Caco-2 (cell line): ENCODE measurements around the gene FHOD1. TPM values are rescaled to one million over a fixed set of nuclear protein-coding genes. Genes with fewer than 3 reads are reported as not detected.
A peak's percentile ranks its signal among the peaks of the same experiment; 100 is the strongest.

Experiments
- BruUV-seq: library from RNA; stranded (reverse); fragments of 400-500 nt; replicated peaks from 2 replicates; lab custom pipeline; 2021; lab: Mats Ljungman, UMichigan
- CTCF ChIA-PET: fragments of 300-600 bp; sonication (Branson Sonifier 250); formaldehyde crosslinking; loops from one replicate; lab custom pipeline; 2022; ENCODE audit warnings: antibody characterized with exemption; lab: Charles Lee
- POLR2A ChIA-PET: fragments of 300-600 bp; sonication (Branson Sonifier 250); formaldehyde crosslinking; loops from one replicate; lab custom pipeline; 2022; ENCODE audit warnings: antibody characterized with exemption; lab: Charles Lee
- DNase-seq, 2 experiments: peaks; one replicate each; pipeline versions ENCODE4 v3.0.0 to v3.0.0-alpha.2; 2020 to 2022
- H3K27me3 ChIP-seq: replicated peaks from 2 replicates; pipeline ENCODE4 v1.6.0; 2011; ENCODE audit warnings: low read length; ENCODE audit not compliant: control insufficient read depth, insufficient read depth
- H3K36me3 ChIP-seq: 2 replicates; pipeline ENCODE4 v1.5.1; 2011; ENCODE audit warnings: low read length; ENCODE audit not compliant: control insufficient read depth, insufficient read depth
- H3K4me1 ChIP-seq: fragments of 250-450 bp; sonication (Bioruptor Pico); 2 replicates; pipeline ENCODE4 v1.5.1; 2020; ENCODE audit warnings: mild to moderate bottlenecking
- H3K4me3 ChIP-seq: 2 replicates; pipeline ENCODE4 v1.5.1; 2011; ENCODE audit warnings: low read depth, mild to moderate bottlenecking, control low read depth, low read length
- H3K9me3 ChIP-seq: fragments of 250-450 bp; sonication (Bioruptor Pico); 2 replicates; pipeline ENCODE4 v1.5.1; 2020; ENCODE audit warnings: mild to moderate bottlenecking, moderate library complexity
- H3K27ac Mint-ChIP-seq: one replicate; pipeline ENCODE4 v1.8.0; 2022; ENCODE audit warnings: mixed read lengths; ENCODE audit not compliant: unreplicated experiment
- H3K27me3 Mint-ChIP-seq: one replicate; pipeline ENCODE4 v1.8.0; 2022; ENCODE audit warnings: mixed read lengths; ENCODE audit not compliant: insufficient read depth, unreplicated experiment
- H3K36me3 Mint-ChIP-seq: one replicate; pipeline ENCODE4 v1.8.0; 2022; ENCODE audit warnings: mild to moderate bottlenecking, mixed read lengths; ENCODE audit not compliant: insufficient read depth, unreplicated experiment
- H3K4me1 Mint-ChIP-seq: one replicate; pipeline ENCODE4 v1.8.0; 2022; ENCODE audit warnings: low read depth, mixed read lengths; ENCODE audit not compliant: unreplicated experiment
- H3K4me3 Mint-ChIP-seq: one replicate; pipeline ENCODE4 v1.8.0; 2022; ENCODE audit warnings: mild to moderate bottlenecking, moderate library complexity, mixed read lengths; ENCODE audit not compliant: unreplicated experiment
- H3K9me3 Mint-ChIP-seq: one replicate; pipeline ENCODE4 v1.8.0; 2022; ENCODE audit warnings: mixed read lengths; ENCODE audit not compliant: unreplicated experiment
- CTCF ChIP-seq, 2 experiments: fragments of 200-600 bp in 1 of 2; IDR thresholded peaks; 1 replicate in 1 of 2; 2 replicates in 1 of 2; pipeline versions ENCODE4 v1.5.1 to v1.8.0; 2011 to 2022; ENCODE audit warnings: antibody characterized with exemption in 1 of 2, control low read depth in 1 of 2, inconsistent platforms in 1 of 2, low read depth in 1 of 2, low read length in 1 of 2, mild to moderate bottlenecking in 1 of 2, moderate library complexity in 1 of 2; ENCODE audit not compliant: insufficient read depth in 1 of 2, severe bottlenecking in 1 of 2, unreplicated experiment in 1 of 2
- intact Hi-C: fragments of 100-400 bp; cut with micrococcal nuclease; formaldehyde crosslinking; loops from one replicate; pipeline ENCODE4 v1.10.0; 2022; ENCODE audit not compliant: unreplicated experiment
- total RNA-seq: library from RNA; stranded (reverse); gene quantifications from 2 replicates; pipeline ENCODE4 v1.2.3, GENCODE V29; 2022

FHOD1 gene
- total RNA-seq, 1 experiment from 2014 or later = 69.0 TPM

GRCh38 chr16:67228034-67228785 is 19.1 kb downstream of the FHOD1 start:
- peak overlapping the region; percentile 96 for H3K4me3 ChIP-seq
- ChIA-PET CTCF (interaction anchor here (0.6 to 2.2 kb wide), 6 partner anchors 19 to 293 kb away, joined by 3 to 31 read pairs (median 5); partner anchors contain the start of genes ELMO3 and FHOD1), POLR2A (interaction anchor here (0.5 to 1.5 kb wide), 3 partner anchors 18 to 432 kb away, joined by 4 to 10 read pairs (median 7); partner anchors contain the start of gene ACD)
- intact Hi-C loops = no loop called here
- H3K36me3 ChIP-seq = peaks cover 11% of the 10 kb centered on the region
- Mint-ChIP-seq H3K27me3 (no peaks in the 10 kb centered on the region), H3K4me1 (peaks cover 20% of the 10 kb centered on the region), H3K36me3 (peaks cover 62% of the 10 kb centered on the region), H3K27ac (peak overlapping the region; percentile 98), H3K9me3 (no peaks in the 10 kb centered on the region), H3K4me3 (peak overlapping the region; percentile 98)
- BruUV-seq = TSS peak; percentile 30
- no peaks in the 10 kb centered on the region for H3K9me3 ChIP-seq
- H3K4me1 ChIP-seq = peaks cover 7% of the 10 kb centered on the region; the same call in 1 of the 2 replicates
- TF ChIP-seq CTCF (IDR thresholded peaks at IDR 0.05; ENCODE audit: insufficient read depth in 1 of 2, low read depth in 1 of 2, low read length in 1 of 2, severe bottlenecking in 1 of 2, unreplicated experiment in 1 of 2) = no peak
- no peak for DNase-seq
- H3K27me3 ChIP-seq = no peaks in the 10 kb centered on the region

GRCh38 chr16:67227567-67227921 is 19.7 kb downstream of the FHOD1 start:
- no TSS peak for BruUV-seq
- Histone ChIP-seq H3K27me3 (no peaks in the 10 kb centered on the region), H3K4me3 (peak overlapping the region; percentile 96), H3K36me3 (peaks cover 11% of the 10 kb centered on the region), H3K4me1 (peaks cover 7% of the 10 kb centered on the region; the same call in 1 of the 2 replicates), H3K9me3 (no peaks in the 10 kb centered on the region)
- DNase-seq = no peak
- H3K36me3 Mint-ChIP-seq = peaks cover 55% of the 10 kb centered on the region
- intact Hi-C loops = loop anchor here (1.0 to 2.0 kb wide), 2 partner anchors 19 to 29 kb away; partner anchors contain the start of gene ELMO3
- H3K27ac Mint-ChIP-seq = peak overlapping the region; percentile 98
- CTCF ChIA-PET = interaction anchor here (0.6 to 2.2 kb wide), 10 partner anchors 20 to 294 kb away, joined by 3 to 31 read pairs (median 4); partner anchors contain the start of genes ELMO3 and FHOD1
- H3K4me1 Mint-ChIP-seq = peaks cover 20% of the 10 kb centered on the region
- H3K27me3 Mint-ChIP-seq = no peaks in the 10 kb centered on the region
- H3K4me3 Mint-ChIP-seq = peak overlapping the region; percentile 98
- no peak for TF ChIP-seq CTCF (IDR thresholded peaks at IDR 0.05; ENCODE audit: insufficient read depth in 1 of 2, low read depth in 1 of 2, low read length in 1 of 2, severe bottlenecking in 1 of 2, unreplicated experiment in 1 of 2)
- POLR2A ChIA-PET = interaction anchor here (0.5 to 1.6 kb wide), 6 partner anchors 10 to 432 kb away, joined by 3 to 55 read pairs (median 4); partner anchors contain the start of genes ACD, ELMO3 and FHOD1
- H3K9me3 Mint-ChIP-seq = no peaks in the 10 kb centered on the region
